CD4-positive, alpha-beta T cell (primary cell): Measurements from ENCODE around the gene RPS18. TPM values are rescaled to one million over a fixed set of nuclear protein-coding genes. Genes with fewer than 3 reads are reported as not detected.

Experiments
- ATAC-seq: fragments of 200-7000 bp; cut with Tn5 transposase; one replicate; pipeline ENCODE4 v1.10.0; 2022; ENCODE audit warnings: mild to moderate bottlenecking; ENCODE audit not compliant: poor library complexity
- CTCF ChIA-PET: fragments of 350-600 bp; sonication (Branson Sonifier 250); formaldehyde crosslinking; loops from one replicate; lab custom pipeline; 2021; ENCODE audit warnings: antibody characterized with exemption, inconsistent platforms; lab: Charles Lee
- POLR2A ChIA-PET: fragments of 350-600 bp; sonication (Branson Sonifier 250); formaldehyde crosslinking; loops from one replicate; lab custom pipeline; 2021; ENCODE audit warnings: antibody characterized with exemption, inconsistent platforms; lab: Charles Lee
- DNase-seq, 14 experiments: peaks; one replicate each; pipeline ENCODE4 v3.0.0-alpha.2; 2013 to 2020; ENCODE audit warnings: mixed read lengths in 2 of 14
- H3K27ac ChIP-seq, 2 donors: one replicate each; pipeline versions ENCODE4 v1.5.1 to v1.7.0; 2013; ENCODE audit warnings: low read length in 2 of 2, low read depth in 1 of 2, mild to moderate bottlenecking in 1 of 2
- H3K27me3 ChIP-seq, 2 experiments: 1 replicate in 1 of 2; 2 replicates in 1 of 2; pipeline versions ENCODE4 v1.6.1 to v1.7.0; 2013; ENCODE audit warnings: low read length in 2 of 2, control low read depth in 1 of 2, mild to moderate bottlenecking in 1 of 2, moderate library complexity in 1 of 2; ENCODE audit not compliant: insufficient read depth in 2 of 2, control insufficient read depth in 1 of 2
- H3K36me3 ChIP-seq: one replicate; pipeline ENCODE4 v1.6.1; 2013; ENCODE audit warnings: low read length, control low read depth; ENCODE audit not compliant: insufficient read depth
- H3K4me1 ChIP-seq: one replicate; pipeline ENCODE4 v1.6.1; 2013; ENCODE audit warnings: low read length, control low read depth; ENCODE audit not compliant: insufficient read depth
- H3K4me3 ChIP-seq: one replicate; pipeline ENCODE4 v1.5.1; 2013; ENCODE audit warnings: mild to moderate bottlenecking, low read length, moderate library complexity
- H3K9me3 ChIP-seq, 2 experiments: 1 replicate in 1 of 2; 2 replicates in 1 of 2; pipeline versions ENCODE4 v1.6.1 to v1.7.0; 2013; ENCODE audit warnings: low read length in 2 of 2, mild to moderate bottlenecking in 2 of 2, control low read depth in 1 of 2, moderate library complexity in 1 of 2; ENCODE audit not compliant: control insufficient read depth in 1 of 2, insufficient read depth in 1 of 2
- H3K27ac Mint-ChIP-seq: one replicate; pipeline ENCODE4 v1.8.0; 2020; ENCODE audit warnings: mixed read lengths
- H3K27me3 Mint-ChIP-seq: one replicate; pipeline ENCODE4 v1.8.0; 2021; ENCODE audit warnings: mixed read lengths
- H3K36me3 Mint-ChIP-seq: one replicate; pipeline ENCODE4 v1.8.0; 2021; ENCODE audit warnings: low read depth, mixed read lengths
- H3K4me1 Mint-ChIP-seq: one replicate; pipeline ENCODE4 v1.8.0; 2021; ENCODE audit warnings: low read depth, mixed read lengths
- H3K4me3 Mint-ChIP-seq: one replicate; pipeline ENCODE4 v1.8.0; 2020; ENCODE audit warnings: mild to moderate bottlenecking, mixed read lengths
- H3K9me3 Mint-ChIP-seq: one replicate; pipeline ENCODE4 v1.8.0; 2020; ENCODE audit warnings: mixed read lengths
- CTCF ChIP-seq: fragments of 200-600 bp; IDR thresholded peaks from one replicate; pipeline ENCODE4 v1.8.0; 2022; ENCODE audit warnings: antibody characterized with exemption, mild to moderate bottlenecking
- intact Hi-C, 2 experiments: fragments of 100-400 bp; cut with DNase I in 1 of 2; cut with micrococcal nuclease in 1 of 2; formaldehyde crosslinking; loops; one replicate each; pipeline versions ENCODE4 v1.15.1 to v1.9.0; 2023 to 2025; cut with DNase I, micrococcal nuclease
- total RNA-seq, 174 experiments: library from RNA in 2 of 174; stranded (reverse) in 2 of 174; gene quantifications; one replicate each; pipeline ENCODE4 v1.2.3 and lab custom pipeline; 2021 to 2026

The RPS18 gene
- total RNA-seq, 2 experiments from 2014 or later: 5,159 to 5,309 TPM

- ATAC-seq: no peak
- Mint-ChIP-seq H3K27ac (peak overlapping the region; percentile 14), H3K27me3 (no peaks in the 10 kb centered on the region), H3K4me3 (no peak overlapping the region), H3K36me3 (peaks cover 92% of the 10 kb centered on the region), H3K9me3 (no peaks in the 10 kb centered on the region), H3K4me1 (no peaks in the 10 kb centered on the region)
- Histone ChIP-seq H3K4me1 (no peaks in the 10 kb centered on the region), H3K27ac (no peak overlapping the region), H3K36me3 (peaks cover 88% of the 10 kb centered on the region), H3K9me3 (no peaks in the 10 kb centered on the region), H3K4me3 (no peak overlapping the region), H3K27me3 (no peaks in the 10 kb centered on the region)
- TF ChIP-seq CTCF: no peak
- intact Hi-C loops: no loop called here
- ChIA-PET CTCF (no interaction called here), POLR2A (interaction anchor here (2.6 kb wide), 1 partner anchor 14 kb away, joined by 8 read pairs; no protein-coding TSS in a partner anchor)
- no peak for DNase-seq
Observed at GRCh38 chr6:33264015-33264414, 7.9 kb upstream of the RPS18 start.

DNA sequence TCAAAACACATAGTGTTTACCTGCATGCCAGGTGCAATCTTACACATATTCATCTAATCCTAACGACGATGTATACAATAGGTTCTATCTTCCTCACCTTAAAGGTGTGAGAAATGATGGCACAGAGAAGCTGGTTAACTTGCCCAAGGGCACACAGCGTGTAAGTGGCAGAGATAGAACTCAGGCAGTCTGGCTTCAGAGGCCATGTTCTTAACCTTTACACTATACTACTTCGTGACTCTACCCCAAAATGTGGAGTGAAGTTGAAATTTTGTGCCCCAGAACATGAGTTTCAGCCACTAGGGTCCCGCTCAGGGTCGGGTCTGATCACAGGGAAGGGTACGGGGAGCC is 783 bp upstream of the RPS18 start:
- intact Hi-C loops: loop anchor here (1.0 to 10.0 kb wide), 11 partner anchors 18 to 1369 kb away; partner anchors contain the start of genes PFDN6 (in 2 of the 2), WDR46 (in 2 of the 2), KIFC1 (in 1 of the 2) and LEMD2 (in 1 of the 2)
- no peaks in the 10 kb centered on the region for H3K27me3 Mint-ChIP-seq
- Histone ChIP-seq H3K27me3 (no peaks in the 10 kb centered on the region), H3K4me3 (peak overlapping the region; percentile 93), H3K4me1 (peaks cover 56% of the 10 kb centered on the region), H3K9me3 (no peaks in the 10 kb centered on the region), H3K36me3 (peaks cover 74% of the 10 kb centered on the region), H3K27ac (peak overlapping the region; percentile 92)
- peaks cover 64% of the 10 kb centered on the region for H3K4me1 Mint-ChIP-seq
- DNase-seq: no peak
- H3K4me3 Mint-ChIP-seq: peak overlapping the region; percentile 96
- peak overlapping the region; percentile 97 for H3K27ac Mint-ChIP-seq
- peak; percentile 45 for ATAC-seq
- ChIA-PET CTCF (interaction anchor here (0.6 to 2.0 kb wide), 7 partner anchors 18 to 1369 kb away, joined by 3 to 16 read pairs (median 5); partner anchors contain the start of genes PFDN6 and WDR46), POLR2A (interaction anchor here (1.0 to 4.2 kb wide), 25 partner anchors 9 to 1076 kb away, joined by 3 to 105 read pairs (median 7); partner anchors contain the start of genes BAK1, CUTA, HSD17B8 and PFDN6)
- H3K9me3 Mint-ChIP-seq: no peaks in the 10 kb centered on the region
- no peak for TF ChIP-seq CTCF
- peaks cover 93% of the 10 kb centered on the region for H3K36me3 Mint-ChIP-seq

- Mint-ChIP-seq H3K36me3 (peaks cover 90% of the 10 kb centered on the region), H3K27ac (peak overlapping the region; percentile 97), H3K27me3 (no peaks in the 10 kb centered on the region), H3K4me3 (peak overlapping the region; percentile 96), H3K9me3 (no peaks in the 10 kb centered on the region), H3K4me1 (peaks cover 75% of the 10 kb centered on the region)
- peak overlapping the region; percentile 92 for H3K27ac ChIP-seq
- ChIA-PET CTCF (interaction anchor here (0.6 to 2.0 kb wide), 6 partner anchors 17 to 439 kb away, joined by 3 to 16 read pairs (median 4); partner anchors contain the start of genes PFDN6, UQCC2 and WDR46), POLR2A (interaction anchor here (0.6 to 4.2 kb wide), 36 partner anchors 8 to 1314 kb away, joined by 3 to 105 read pairs (median 5); partner anchors contain the start of genes BAK1, BRD2, CUTA and HLA-DPB1)
- peaks cover 67% of the 10 kb centered on the region for H3K4me1 ChIP-seq
- H3K4me3 ChIP-seq: peak overlapping the region; percentile 93
- H3K9me3 ChIP-seq: no peaks in the 10 kb centered on the region
- intact Hi-C loops: loop anchor here (2.0 to 10.0 kb wide), 6 partner anchors 40 to 1370 kb away; partner anchors contain the start of genes LEMD2 (in 1 of the 2), RXRB (in 1 of the 2), SLC39A7 (in 1 of the 2) and TAPBP (in 1 of the 2)
- TF ChIP-seq CTCF: no peak
- DNase-seq (peak in 2 of 14 experiments; percentile 17 to 30), ATAC-seq (peak; percentile 3)
- H3K36me3 ChIP-seq: peaks cover 66% of the 10 kb centered on the region
- no peaks in the 10 kb centered on the region for H3K27me3 ChIP-seq
Observed at GRCh38 chr6:33272275-33273128, 627 bp downstream of the RPS18 start.
